ENCODE results near the gene SIGLEC11.

Gene SIGLEC11

GRCh38 chr19:49978324-49978723, 17.4 kb upstream of the SIGLEC11 start:
- TF ChIP-seq CTCF (IDR thresholded peaks at IDR 0.05): no peak

DNA sequence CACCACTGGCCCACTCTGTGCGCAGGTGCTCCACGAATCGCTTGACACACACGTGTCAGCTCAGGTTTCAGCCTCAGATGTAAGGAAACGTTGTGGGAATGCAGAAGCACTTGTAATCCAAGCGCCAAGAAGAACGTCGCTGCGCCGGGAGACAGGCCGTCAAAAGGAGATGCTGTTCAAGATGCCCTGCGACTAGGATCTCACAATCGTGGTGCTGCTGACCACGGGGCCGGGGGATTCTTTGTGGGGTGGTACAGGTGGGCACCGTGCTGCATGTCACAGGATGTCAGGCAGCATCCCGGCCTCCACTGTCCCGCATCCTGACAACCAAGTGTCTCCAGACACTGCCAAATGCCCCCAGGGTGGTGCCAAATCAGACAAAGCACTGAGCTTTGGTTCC, 16.9 kb upstream of the SIGLEC11 start:
- no peak for TF ChIP-seq CTCF (IDR thresholded peaks at IDR 0.05)

GRCh38 chr19:49977076-49977475, 16.1 kb upstream of the SIGLEC11 start:
- no peak for TF ChIP-seq CTCF (IDR thresholded peaks at IDR 0.05)

- TF ChIP-seq CTCF (IDR thresholded peaks at IDR 0.05): no peak
These were observed 15.5 kb upstream of the SIGLEC11 start for GRCh38 chr19:49976496-49976895.

- TF ChIP-seq CTCF (IDR thresholded peaks at IDR 0.05): no peak
These were observed 14.1 kb upstream of the SIGLEC11 start for GRCh38 chr19:49975051-49975450.

GRCh38 chr19:49973987-49974386, 13.0 kb upstream of the SIGLEC11 start:
- no peak for TF ChIP-seq CTCF (IDR thresholded peaks at IDR 0.05)

DNA sequence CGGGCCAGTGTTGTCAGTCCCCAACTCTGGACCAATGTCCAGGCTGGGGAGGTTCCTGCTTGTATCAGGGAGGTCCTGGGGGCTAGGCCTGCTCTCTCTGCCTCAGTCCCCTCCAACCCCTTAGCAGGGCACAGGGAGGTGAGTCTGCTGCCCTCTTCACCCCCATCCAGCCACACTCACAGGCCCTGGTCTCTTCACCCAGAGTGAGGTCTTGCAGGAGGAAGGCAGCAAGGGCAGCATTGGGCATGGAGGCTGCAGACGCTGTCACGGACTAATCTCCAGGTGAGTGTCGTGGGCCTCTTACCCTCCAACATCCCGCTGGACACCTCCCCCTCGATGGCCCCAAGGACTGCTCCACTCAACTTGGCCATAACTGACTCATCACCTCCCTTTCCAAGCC, 11.9 kb upstream of the SIGLEC11 start:
- no peak for TF ChIP-seq CTCF (IDR thresholded peaks at IDR 0.05)

DNA sequence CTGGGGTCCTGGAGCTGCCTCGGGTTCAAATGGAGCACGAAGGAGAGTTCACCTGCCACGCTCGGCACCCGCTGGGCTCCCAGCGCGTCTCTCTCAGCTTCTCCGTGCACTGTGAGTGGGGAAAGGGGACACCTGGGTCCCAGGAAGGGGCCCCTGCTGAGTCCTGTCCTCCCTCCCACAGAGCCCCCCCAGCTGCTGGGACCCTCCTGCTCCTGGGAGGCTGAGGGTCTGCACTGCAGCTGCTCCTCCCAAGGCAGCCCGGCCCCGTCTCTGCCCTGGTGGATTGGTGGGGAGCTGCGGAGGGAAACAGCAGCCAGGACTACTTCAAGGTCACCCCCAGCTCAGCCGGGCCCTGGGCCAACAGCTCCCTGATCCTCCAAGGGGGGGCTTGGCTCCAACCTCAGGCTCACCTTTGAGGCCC, 11.0 kb upstream of the SIGLEC11 start:
- no peak for TF ChIP-seq CTCF (IDR thresholded peaks at IDR 0.05)
